Activated naive CD8-positive, alpha-beta T cell treated with anti-CD3 and anti-CD28 coated beads for 36 hours (primary cell): Measurements from ENCODE around the gene KLHL41. TPM values are rescaled to one million over a fixed set of nuclear protein-coding genes. Genes with fewer than 3 reads are reported as not detected.
A peak's percentile ranks its signal among the peaks of the same experiment; 100 is the strongest.

Experiments used
- DNase-seq: peaks from one replicate; pipeline ENCODE4 v3.0.0; 2021
- H3K27ac Mint-ChIP-seq: one replicate; pipeline ENCODE4 v1.8.0; 2022; ENCODE audit warnings: mild to moderate bottlenecking, moderate library complexity, mixed read lengths
- H3K27me3 Mint-ChIP-seq: one replicate; pipeline ENCODE4 v1.8.0; 2022; ENCODE audit warnings: mild to moderate bottlenecking, mixed read lengths
- H3K36me3 Mint-ChIP-seq: one replicate; pipeline ENCODE4 v1.8.0; 2021; ENCODE audit warnings: mild to moderate bottlenecking, mixed read lengths
- H3K4me1 Mint-ChIP-seq: one replicate; pipeline ENCODE4 v1.8.0; 2021; ENCODE audit warnings: mixed read lengths
- H3K4me3 Mint-ChIP-seq: one replicate; pipeline ENCODE4 v1.8.0; 2022; ENCODE audit warnings: mild to moderate bottlenecking, moderate library complexity, mixed read lengths
- H3K9me3 Mint-ChIP-seq: one replicate; pipeline ENCODE4 v1.8.0; 2022; ENCODE audit warnings: mixed read lengths
- total RNA-seq, 2 experiments: library from RNA; stranded (reverse); gene quantifications; one replicate each; pipeline ENCODE4 v1.2.3, GENCODE V29; 2021

The KLHL41 gene
- under 1 TPM; 0.14 to 0.20 TPM for total RNA-seq

- H3K4me1 Mint-ChIP-seq = no peaks in the 10 kb centered on the region
- H3K36me3 Mint-ChIP-seq = peaks cover 4% of the 10 kb centered on the region
- no peak within 1 kb of the TSS for H3K4me3 Mint-ChIP-seq
- DNase-seq = no peak
- no peak within 1 kb of the TSS for H3K27ac Mint-ChIP-seq
- no peaks in the 10 kb centered on the region for H3K9me3 Mint-ChIP-seq
- no peaks in the 10 kb centered on the region for H3K27me3 Mint-ChIP-seq
Observed at GRCh38 chr2:169509298-169509885, at the start of gene KLHL41. Gene KLHL41 (plus strand): TSS chr2:169509702. CDS start chr2:169509779, 77 bp downstream.

GRCh38 chr2:169461143-169461542, 48.4 kb upstream of the KLHL41 start:
- no peaks in the 10 kb centered on the region for H3K9me3 Mint-ChIP-seq
- DNase-seq = no peak
- H3K27ac Mint-ChIP-seq = no peak overlapping the region
- H3K36me3 Mint-ChIP-seq = no peaks in the 10 kb centered on the region
- peaks cover 3% of the 10 kb centered on the region for H3K4me1 Mint-ChIP-seq
- no peak overlapping the region for H3K4me3 Mint-ChIP-seq
- no peaks in the 10 kb centered on the region for H3K27me3 Mint-ChIP-seq

GRCh38 chr2:169462896-169463695, 46.4 kb upstream of the KLHL41 start:
- DNase-seq = no peak
- H3K36me3 Mint-ChIP-seq = no peaks in the 10 kb centered on the region
- no peak overlapping the region for H3K27ac Mint-ChIP-seq
- no peak overlapping the region for H3K4me3 Mint-ChIP-seq
- peaks cover 3% of the 10 kb centered on the region for H3K4me1 Mint-ChIP-seq
- no peaks in the 10 kb centered on the region for H3K27me3 Mint-ChIP-seq
- H3K9me3 Mint-ChIP-seq = no peaks in the 10 kb centered on the region

- H3K36me3 Mint-ChIP-seq = no peaks in the 10 kb centered on the region
- DNase-seq = no peak
- H3K9me3 Mint-ChIP-seq = no peaks in the 10 kb centered on the region
- H3K4me3 Mint-ChIP-seq = no peak overlapping the region
- H3K4me1 Mint-ChIP-seq = peaks cover 3% of the 10 kb centered on the region
- no peak overlapping the region for H3K27ac Mint-ChIP-seq
- H3K27me3 Mint-ChIP-seq = no peaks in the 10 kb centered on the region
Observed at GRCh38 chr2:169464466-169464865, 45.0 kb upstream of the KLHL41 start.

GRCh38 chr2:169464882-169465281, 44.6 kb upstream of the KLHL41 start:
- DNase-seq = no peak
- Mint-ChIP-seq H3K9me3 (no peaks in the 10 kb centered on the region), H3K4me3 (no peak overlapping the region), H3K27me3 (no peaks in the 10 kb centered on the region), H3K27ac (no peak overlapping the region), H3K36me3 (no peaks in the 10 kb centered on the region), H3K4me1 (peaks cover 3% of the 10 kb centered on the region)

- Mint-ChIP-seq H3K36me3 (no peaks in the 10 kb centered on the region), H3K9me3 (no peaks in the 10 kb centered on the region), H3K27me3 (no peaks in the 10 kb centered on the region), H3K4me3 (no peak overlapping the region), H3K27ac (no peak overlapping the region), H3K4me1 (no peaks in the 10 kb centered on the region)
- no peak for DNase-seq
Observed at GRCh38 chr2:169468841-169469240, 40.7 kb upstream of the KLHL41 start.

GRCh38 chr2:169469952-169470572, 39.4 kb upstream of the KLHL41 start:
- Mint-ChIP-seq H3K9me3 (no peaks in the 10 kb centered on the region), H3K36me3 (no peaks in the 10 kb centered on the region), H3K27me3 (no peaks in the 10 kb centered on the region), H3K4me3 (no peak overlapping the region), H3K4me1 (no peaks in the 10 kb centered on the region), H3K27ac (no peak overlapping the region)
- DNase-seq = no peak

GRCh38 chr2:169472249-169472648, 37.3 kb upstream of the KLHL41 start:
- Mint-ChIP-seq H3K36me3 (no peaks in the 10 kb centered on the region), H3K27me3 (no peaks in the 10 kb centered on the region), H3K4me1 (peaks cover 3% of the 10 kb centered on the region), H3K9me3 (no peaks in the 10 kb centered on the region), H3K27ac (no peak overlapping the region), H3K4me3 (no peak overlapping the region)
- DNase-seq = no peak

- no peaks in the 10 kb centered on the region for H3K27me3 Mint-ChIP-seq
- H3K9me3 Mint-ChIP-seq = no peaks in the 10 kb centered on the region
- no peaks in the 10 kb centered on the region for H3K36me3 Mint-ChIP-seq
- DNase-seq = no peak
- H3K27ac Mint-ChIP-seq = no peak overlapping the region
- peaks cover 14% of the 10 kb centered on the region for H3K4me1 Mint-ChIP-seq
- no peak overlapping the region for H3K4me3 Mint-ChIP-seq
Observed at GRCh38 chr2:169476459-169476858, 33.0 kb upstream of the KLHL41 start.

- peak overlapping the region; percentile 89 for H3K4me3 Mint-ChIP-seq
- H3K27ac Mint-ChIP-seq = no peak overlapping the region
- no peaks in the 10 kb centered on the region for H3K9me3 Mint-ChIP-seq
- no peak for DNase-seq
- peaks cover 14% of the 10 kb centered on the region for H3K4me1 Mint-ChIP-seq
- no peaks in the 10 kb centered on the region for H3K36me3 Mint-ChIP-seq
- no peaks in the 10 kb centered on the region for H3K27me3 Mint-ChIP-seq
Observed at GRCh38 chr2:169478339-169478738, 31.2 kb upstream of the KLHL41 start.

- DNase-seq = no peak
- no peaks in the 10 kb centered on the region for H3K9me3 Mint-ChIP-seq
- H3K4me3 Mint-ChIP-seq = peak overlapping the region; percentile 89
- H3K36me3 Mint-ChIP-seq = no peaks in the 10 kb centered on the region
- no peaks in the 10 kb centered on the region for H3K27me3 Mint-ChIP-seq
- H3K4me1 Mint-ChIP-seq = peaks cover 14% of the 10 kb centered on the region
- no peak overlapping the region for H3K27ac Mint-ChIP-seq
Observed at GRCh38 chr2:169478745-169479256, 30.7 kb upstream of the KLHL41 start.

- Mint-ChIP-seq H3K36me3 (no peaks in the 10 kb centered on the region), H3K9me3 (no peaks in the 10 kb centered on the region), H3K4me1 (peaks cover 14% of the 10 kb centered on the region), H3K4me3 (peak within 1 kb of the TSS; percentile 89), H3K27me3 (no peaks in the 10 kb centered on the region), H3K27ac (peak within 1 kb of the TSS; percentile 38)
- peak; percentile 81 for DNase-seq
Observed at GRCh38 chr2:169479257-169480078, 30.0 kb upstream of the KLHL41 start, which contains the start of gene BBS5. Gene BBS5 (plus strand): TSS chr2:169479494. CDS start chr2:169479554, 60 bp downstream.

GRCh38 chr2:169480079-169480465, 29.4 kb upstream of the KLHL41 start:
- no peak for DNase-seq
- Mint-ChIP-seq H3K27ac (peak overlapping the region; percentile 38), H3K36me3 (no peaks in the 10 kb centered on the region)

GRCh38 chr2:169485650-169486138, 23.8 kb upstream of the KLHL41 start:
- H3K4me3 Mint-ChIP-seq = no peak overlapping the region
- H3K27me3 Mint-ChIP-seq = no peaks in the 10 kb centered on the region
- H3K9me3 Mint-ChIP-seq = no peaks in the 10 kb centered on the region
- no peak overlapping the region for H3K27ac Mint-ChIP-seq
- no peaks in the 10 kb centered on the region for H3K4me1 Mint-ChIP-seq
- DNase-seq = no peak
- peaks cover 4% of the 10 kb centered on the region for H3K36me3 Mint-ChIP-seq

More at GRCh38 chr2:169480079-169480465, 29.4 kb upstream of the KLHL41 start:
- H3K4me1 Mint-ChIP-seq = peaks cover 14% of the 10 kb centered on the region
- peak overlapping the region; percentile 89 for H3K4me3 Mint-ChIP-seq
- no peaks in the 10 kb centered on the region for H3K27me3 Mint-ChIP-seq
- no peaks in the 10 kb centered on the region for H3K9me3 Mint-ChIP-seq
